GM10248 (cell line): Measurements from ENCODE around the gene VIPR2.
"Not testable (repeated sequence)": the region's sequence is repeated elsewhere in the genome, so short reads cannot be mapped to it uniquely, and the experiment has no call there.

Experiments used
- CTCF ChIA-PET: fragments of 300-600 bp; sonication (Branson Sonifier 250); formaldehyde crosslinking; extraction: SDS; loops from one replicate; lab custom pipeline; 2021; ENCODE audit warnings: antibody characterized with exemption; lab: Yijun Ruan, JAX
- POLR2A ChIA-PET: fragments of 350-650 bp; sonication (Branson Sonifier 250); formaldehyde crosslinking; extraction: SDS; loops from one replicate; lab custom pipeline; 2020; ENCODE audit warnings: antibody characterized with exemption; lab: Yijun Ruan, JAX
- DNase-seq: peaks from one replicate; pipeline ENCODE4 v3.0.0; 2012; ENCODE audit errors: extremely low spot score
- TF ChIP-seq, protein P1 (sequence below): IDR thresholded peaks from 2 replicates; pipeline ENCODE4 v1.5.1; 2012; ENCODE audit warnings: mild to moderate bottlenecking, low read depth; ENCODE audit errors: extremely low read depth, missing control alignments, control extremely low read depth

VIPR2 gene

DNA sequence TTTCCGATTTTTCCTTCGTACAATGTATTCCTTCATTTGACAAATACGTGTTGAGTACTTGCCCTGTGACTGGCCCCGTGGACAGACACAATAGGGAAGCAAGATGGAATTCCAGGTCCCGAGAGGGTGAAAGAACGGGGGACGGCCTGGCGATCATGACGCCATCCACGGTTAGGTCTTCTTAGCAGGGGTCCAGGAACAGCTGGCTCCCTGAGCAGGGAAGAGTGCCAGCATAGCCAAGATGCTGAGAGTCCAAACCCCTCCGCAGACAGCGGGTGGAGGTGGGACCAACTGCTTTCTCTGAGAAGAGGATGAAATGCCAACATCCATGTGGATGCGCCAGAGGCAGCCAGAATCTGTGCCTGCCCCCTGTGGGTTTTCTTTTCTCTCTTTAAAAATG lies 144.6 kb downstream of the VIPR2 start:
- TF ChIP-seq, protein P1, sequence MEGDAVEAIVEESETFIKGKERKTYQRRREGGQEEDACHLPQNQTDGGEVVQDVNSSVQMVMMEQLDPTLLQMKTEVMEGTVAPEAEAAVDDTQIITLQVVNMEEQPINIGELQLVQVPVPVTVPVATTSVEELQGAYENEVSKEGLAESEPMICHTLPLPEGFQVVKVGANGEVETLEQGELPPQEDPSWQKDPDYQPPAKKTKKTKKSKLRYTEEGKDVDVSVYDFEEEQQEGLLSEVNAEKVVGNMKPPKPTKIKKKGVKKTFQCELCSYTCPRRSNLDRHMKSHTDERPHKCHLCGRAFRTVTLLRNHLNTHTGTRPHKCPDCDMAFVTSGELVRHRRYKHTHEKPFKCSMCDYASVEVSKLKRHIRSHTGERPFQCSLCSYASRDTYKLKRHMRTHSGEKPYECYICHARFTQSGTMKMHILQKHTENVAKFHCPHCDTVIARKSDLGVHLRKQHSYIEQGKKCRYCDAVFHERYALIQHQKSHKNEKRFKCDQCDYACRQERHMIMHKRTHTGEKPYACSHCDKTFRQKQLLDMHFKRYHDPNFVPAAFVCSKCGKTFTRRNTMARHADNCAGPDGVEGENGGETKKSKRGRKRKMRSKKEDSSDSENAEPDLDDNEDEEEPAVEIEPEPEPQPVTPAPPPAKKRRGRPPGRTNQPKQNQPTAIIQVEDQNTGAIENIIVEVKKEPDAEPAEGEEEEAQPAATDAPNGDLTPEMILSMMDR, result no peak
- CTCF ChIA-PET, result interaction anchor here (1.0 kb wide), 1 partner anchor 23 kb away, joined by 3 read pairs; no protein-coding TSS in a partner anchor
- POLR2A ChIA-PET, result no interaction called here
- no peak for DNase-seq

DNA sequence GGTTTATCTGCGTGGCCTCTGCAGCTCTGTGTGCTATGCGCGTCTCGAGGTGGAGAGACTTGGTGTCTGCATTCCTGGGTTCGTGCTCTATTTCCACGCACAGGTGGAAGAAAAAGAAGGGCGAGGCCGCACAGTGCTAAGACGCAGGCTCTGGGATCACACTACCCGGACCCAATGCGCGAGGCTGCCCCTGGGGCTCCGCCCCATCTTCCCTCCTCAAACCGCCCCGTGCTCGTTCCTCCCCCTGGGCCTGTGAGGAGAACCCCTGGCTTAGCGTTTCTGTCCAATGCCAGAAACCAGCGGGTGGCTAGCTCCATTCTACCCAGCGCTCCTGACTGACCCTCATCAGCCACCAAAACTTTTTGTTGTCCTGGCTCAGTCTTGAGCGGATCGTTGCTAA lies 145.2 kb downstream of the VIPR2 start:
- TF ChIP-seq, protein P1, result no peak
- ChIA-PET CTCF (interaction anchor here (1.0 kb wide), 1 partner anchor 22 kb away, joined by 3 read pairs; no protein-coding TSS in a partner anchor), POLR2A (no interaction called here)
- no peak for DNase-seq

DNA sequence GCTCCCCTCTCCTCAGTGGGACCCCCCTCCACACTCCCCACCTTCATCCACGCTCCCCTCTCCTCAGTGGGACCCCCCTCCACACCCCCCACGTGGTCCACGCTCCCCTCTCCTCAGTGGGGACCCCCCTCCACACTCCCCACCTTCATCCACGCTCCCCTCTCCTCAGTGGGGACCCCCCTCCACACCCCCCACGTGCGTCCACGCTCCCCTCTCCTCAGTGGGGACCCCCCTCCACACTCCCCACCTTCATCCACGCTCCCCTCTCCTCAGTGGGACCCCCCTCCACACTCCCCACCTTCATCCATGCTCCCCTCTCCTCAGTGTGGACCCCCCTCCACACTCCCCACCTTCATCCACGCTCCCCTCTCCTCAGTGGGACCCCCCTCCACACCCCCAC lies 146.4 kb downstream of the VIPR2 start:
- DNase-seq, CTCF ChIA-PET, POLR2A ChIA-PET: not testable (repeated sequence)

DNA sequence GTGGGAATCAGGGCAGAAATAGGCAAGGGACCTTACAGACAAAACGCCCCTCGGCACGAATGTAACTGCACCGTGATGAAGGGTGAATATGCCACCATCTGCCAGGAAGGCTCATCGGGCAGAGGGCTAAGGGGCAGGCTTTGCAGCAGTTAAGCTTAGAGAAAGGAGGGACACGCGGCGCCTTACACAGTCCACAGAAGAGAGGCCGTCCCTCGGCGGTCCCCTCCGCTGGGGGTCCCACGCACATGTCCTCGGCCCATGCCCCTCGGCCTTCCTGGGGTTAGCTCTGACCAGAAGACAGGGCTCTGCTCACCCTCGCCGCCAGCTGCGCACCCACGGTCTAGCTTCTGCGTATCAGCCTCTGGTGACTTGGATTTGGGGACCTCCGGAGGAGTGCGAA lies 147.2 kb downstream of the VIPR2 start:
- ChIA-PET CTCF (no interaction called here), POLR2A (no interaction called here)
- no peak for DNase-seq
- TF ChIP-seq, protein P1, result no peak

DNA sequence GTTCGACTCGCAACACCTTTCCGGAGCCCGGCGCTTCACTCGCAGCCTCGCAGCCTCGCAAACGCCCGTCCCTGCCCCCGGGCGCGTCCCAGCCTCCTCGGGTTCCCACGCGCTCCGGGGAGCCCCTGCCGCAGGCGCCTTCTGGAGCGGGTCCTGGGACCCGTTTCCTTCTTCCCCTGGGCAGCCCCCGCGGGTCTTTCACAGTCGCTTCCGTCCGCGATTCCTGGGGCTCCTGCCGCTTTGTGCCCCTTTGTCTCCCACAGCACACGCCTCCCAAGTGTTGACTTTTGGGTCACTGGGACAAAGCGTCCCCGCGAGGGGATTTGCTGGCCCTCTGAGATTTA lies 147.6 kb downstream of the VIPR2 start:
- TF ChIP-seq, protein P1, result no peak
- ChIA-PET CTCF (no interaction called here), POLR2A (no interaction called here)
- DNase-seq, result no peak

DNA sequence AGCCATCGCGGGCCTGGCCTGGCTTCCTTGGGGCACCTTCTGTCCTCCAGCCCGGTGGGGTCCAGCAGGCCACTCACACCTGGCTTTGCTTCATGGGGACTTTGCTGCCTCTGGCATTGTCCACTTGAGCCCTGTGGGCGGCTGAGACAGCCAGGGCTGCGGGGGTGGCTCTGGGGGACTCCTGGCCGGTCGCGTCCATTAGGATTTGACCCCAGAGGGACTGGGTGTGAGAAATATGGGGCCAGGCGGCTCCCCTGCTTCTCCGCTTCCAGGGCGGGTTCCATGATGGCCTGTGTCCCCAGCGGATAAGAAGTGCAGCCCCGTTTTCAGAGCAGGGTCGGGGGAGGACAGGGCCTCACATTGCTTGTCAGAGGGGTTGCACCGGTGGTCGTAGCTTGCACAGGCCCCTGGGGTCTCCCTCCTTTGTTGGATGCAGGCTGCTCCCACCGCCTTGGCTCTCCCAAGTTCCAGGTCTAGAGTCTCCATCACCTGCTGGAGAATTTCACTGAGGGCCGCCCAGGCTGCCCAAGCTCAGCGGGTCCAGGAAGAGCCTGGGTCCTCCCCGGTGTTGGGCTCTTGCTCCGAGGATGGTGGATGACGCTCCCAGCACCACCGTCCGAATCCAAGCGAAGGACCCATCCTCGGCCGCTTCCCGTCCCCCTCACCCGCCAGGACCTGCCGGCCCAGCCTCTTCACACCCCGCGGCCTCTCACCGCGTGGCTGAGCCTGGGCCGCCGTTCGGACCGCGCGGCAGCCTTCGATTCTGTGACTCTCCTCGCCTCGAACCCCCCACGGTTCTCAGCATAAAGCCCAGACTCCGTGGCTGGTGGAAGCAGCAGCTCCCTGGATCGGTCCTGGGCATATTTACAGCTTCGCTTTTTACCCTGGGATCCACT lies 148.2 kb downstream of the VIPR2 start:
- POLR2A ChIA-PET, result no interaction called here
- CTCF ChIA-PET, result no interaction called here
- DNase-seq, result no peak
- TF ChIP-seq, protein P1, result no peak

DNA sequence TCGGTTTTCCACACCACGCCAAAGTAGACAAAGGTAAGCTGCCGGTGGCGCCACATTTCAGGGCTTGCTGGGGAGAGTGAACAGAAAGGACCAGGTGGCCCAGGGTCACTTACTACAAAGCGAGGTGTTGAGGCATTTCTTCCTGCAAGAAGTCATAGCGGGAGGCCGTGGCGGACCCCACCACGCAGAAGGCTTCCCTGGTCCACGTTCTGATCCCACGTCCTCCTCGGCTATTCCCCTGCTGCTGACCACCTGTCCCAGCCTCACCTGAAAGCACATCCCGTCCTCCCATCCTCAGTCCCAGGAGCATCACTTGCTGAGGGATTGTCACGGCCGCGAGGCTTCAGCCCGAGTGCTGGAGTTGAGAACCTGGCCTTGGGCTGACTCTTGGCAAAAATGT lies 149.2 kb downstream of the VIPR2 start:
- no peak for DNase-seq
- TF ChIP-seq, protein P1, result no peak
- POLR2A ChIA-PET, result no interaction called here
- CTCF ChIA-PET, result no interaction called here
